GM18517 (cell line): Measurements from ENCODE around the gene SLIT1.

Experiments used
- ATAC-seq: cut with Tn5 transposase; IDR thresholded peaks from one replicate; pipeline ENCODE4 v1.9.1; 2021; ENCODE audit warnings: mild to moderate bottlenecking, moderate library complexity; ENCODE audit not compliant: unreplicated experiment

Gene SLIT1

DNA sequence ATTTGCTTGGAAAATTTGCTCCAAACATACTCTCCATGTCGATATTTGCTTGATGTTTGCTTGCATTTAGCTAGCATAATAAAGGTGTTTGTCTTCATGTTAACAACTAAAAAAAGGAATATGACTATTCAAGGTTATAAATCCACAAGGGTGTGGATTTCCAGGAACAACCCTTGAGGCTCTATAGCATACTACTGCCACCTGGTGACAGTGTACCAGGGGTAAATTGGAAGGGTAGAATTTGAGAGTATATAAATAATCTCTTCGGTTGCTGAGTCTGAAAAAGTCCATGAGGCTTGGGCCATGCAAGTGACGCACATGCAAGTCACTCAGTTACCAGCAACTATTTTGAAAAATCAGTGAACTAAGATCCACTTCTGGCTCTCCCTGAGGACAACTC lies 68.4 kb downstream of the SLIT1 start:
- no peak for ATAC-seq

DNA sequence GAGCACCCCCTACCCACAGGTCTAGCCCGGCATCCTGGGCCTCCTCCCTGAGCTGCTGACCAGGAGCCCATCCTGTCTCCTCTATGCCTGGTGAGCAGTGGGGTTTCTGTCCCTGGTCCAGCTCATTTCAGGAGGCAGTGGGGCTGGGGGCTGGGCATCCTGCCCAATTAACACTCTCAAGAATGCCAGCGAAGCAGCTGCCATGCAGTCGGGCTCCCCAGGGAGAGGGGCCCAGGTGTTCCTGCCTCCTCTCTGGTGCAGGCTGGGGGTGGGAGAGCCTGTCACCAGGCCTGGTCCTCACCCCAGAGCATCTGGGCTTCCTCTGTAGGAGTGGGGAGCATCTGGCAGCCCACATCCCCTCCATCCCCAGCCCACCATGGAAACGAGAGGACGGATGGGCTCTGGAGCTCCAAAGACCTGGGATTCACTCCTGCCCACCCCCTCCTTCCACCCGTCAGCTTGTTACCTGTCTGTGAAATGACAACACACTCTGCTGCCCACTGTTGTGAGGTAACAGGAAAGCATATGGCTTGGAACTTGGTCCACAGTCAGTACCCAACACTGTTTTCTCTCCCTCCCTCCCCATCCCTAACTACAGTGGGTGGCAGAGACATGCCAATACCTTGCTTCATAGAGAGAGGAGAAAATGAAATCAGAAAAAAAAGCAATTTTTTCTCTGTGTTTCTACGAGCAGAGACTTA lies 69.1 kb downstream of the SLIT1 start:
- ATAC-seq: no peak

GRCh38 chr10:97115846-97116245 lies 69.9 kb downstream of the SLIT1 start:
- ATAC-seq: no peak

- ATAC-seq: no peak
Observed at GRCh38 chr10:97111615-97112014, 74.1 kb downstream of the SLIT1 start.

GRCh38 chr10:97109547-97109946 lies 76.2 kb downstream of the SLIT1 start:
- no peak for ATAC-seq

DNA sequence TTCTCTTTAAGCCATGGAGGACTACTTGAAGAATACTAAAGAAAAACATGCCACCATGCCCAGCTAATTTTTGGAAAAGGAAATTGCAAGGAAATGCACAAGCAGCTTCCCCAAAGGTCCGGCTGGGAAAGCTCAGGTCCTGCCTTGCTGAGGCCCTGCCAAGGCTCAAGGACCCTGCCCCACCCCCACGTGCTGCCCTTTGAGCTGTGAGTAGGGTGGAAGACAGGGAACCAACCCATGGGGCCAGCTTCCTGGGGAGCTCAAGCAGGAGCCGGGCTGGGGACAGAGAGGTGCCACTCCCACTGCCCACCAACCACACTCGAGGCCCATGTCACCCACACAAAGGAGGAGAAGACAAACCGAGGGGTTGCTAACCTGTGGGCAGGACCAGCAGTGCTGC lies 78.2 kb downstream of the SLIT1 start:
- no peak for ATAC-seq

- no peak for ATAC-seq
Observed at GRCh38 chr10:97106207-97106606, 79.6 kb downstream of the SLIT1 start.

GRCh38 chr10:97105303-97105702 lies 80.5 kb downstream of the SLIT1 start:
- ATAC-seq: no peak

DNA sequence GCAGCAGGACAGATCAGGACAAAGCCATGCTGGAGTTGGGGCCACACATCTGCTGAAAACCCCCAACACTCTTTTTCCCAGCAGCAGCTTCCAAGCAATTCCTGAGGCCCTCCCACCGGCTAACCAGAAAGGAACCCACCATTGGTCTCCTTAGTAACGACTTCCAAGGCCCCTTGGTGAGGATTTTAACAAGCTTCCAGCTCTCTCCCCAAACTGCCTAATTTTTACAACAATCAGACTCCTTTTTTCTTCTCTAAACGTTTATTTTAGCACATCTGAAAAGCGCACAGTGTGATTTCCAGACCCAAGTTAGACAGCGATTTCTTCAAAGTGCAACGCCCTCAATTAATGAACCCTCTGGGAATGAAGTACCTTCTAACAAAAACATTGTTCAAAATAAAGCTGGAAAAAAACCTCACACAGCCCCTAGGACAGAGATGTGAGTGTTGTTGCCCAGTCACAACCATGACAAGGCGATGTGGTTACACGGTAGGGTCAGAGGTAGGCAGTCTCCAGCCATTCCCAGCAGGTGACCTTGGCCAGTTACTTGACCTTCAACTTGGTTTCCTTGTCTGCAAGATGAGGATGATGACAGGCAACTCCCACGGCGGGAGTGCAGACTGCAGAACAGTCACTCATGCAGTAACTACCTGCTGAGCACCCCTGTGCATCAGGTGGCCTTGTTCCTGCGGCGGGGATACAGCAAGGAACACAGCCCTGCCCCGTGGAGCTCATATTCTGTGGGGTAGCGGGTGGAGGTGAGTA lies 82.3 kb downstream of the SLIT1 start:
- no peak for ATAC-seq

DNA sequence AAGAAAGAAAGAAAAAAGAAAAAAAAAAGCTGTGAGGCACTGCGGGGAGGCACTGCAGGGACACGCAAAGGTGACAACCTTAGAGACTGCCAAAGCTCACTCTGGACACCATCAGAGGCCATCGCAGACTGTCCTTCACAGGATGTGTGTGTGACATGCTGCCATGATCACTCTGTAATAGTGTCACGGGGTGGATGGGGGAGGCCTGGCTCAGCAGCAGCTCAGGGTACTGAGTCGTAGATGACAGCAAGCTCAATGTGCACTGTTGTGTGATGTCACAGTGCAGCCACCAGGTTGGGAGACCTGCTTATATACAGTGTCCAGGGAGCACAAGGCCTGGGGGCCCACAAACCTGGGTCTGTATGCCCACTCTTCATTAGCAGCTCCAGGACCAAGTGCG lies 83.3 kb downstream of the SLIT1 start:
- no peak for ATAC-seq

DNA sequence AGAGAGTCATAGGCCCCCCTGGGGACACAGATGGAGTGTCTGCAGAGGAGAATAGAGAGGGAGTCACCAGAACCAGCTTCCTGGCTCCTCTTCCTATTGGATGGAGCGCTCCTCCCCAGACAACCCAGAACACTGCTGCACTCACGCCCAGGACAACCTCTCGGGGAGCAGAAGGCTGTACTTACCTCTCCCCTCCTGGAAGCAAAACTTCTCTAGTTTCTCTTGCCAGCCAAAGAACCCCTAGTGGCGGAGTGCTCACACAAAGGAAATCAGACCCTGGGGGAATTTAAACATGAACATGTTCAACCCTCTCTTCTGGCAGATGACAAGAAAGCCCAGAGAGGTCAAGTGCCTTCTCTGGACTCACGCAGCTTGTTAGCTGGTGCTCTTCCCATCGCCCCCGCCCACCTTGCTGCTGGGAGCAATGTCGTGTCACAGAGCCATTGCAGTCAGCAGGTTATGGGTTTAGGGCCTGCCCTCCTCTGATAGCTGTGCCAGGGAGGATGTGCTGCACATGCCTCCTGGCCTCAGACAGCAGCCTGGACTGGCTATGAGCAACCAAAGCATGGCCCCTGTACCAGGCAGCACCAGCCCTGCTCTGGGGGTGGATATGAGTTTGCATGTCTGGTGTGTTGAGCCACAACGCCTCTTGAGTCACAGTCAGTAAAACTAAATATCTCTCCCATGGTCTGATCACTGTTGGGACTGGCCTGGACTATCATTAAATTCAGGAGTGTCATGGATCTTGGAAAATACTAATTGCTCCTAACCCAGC lies 84.4 kb downstream of the SLIT1 start:
- ATAC-seq: no peak

GRCh38 chr10:97100657-97101056 lies 85.1 kb downstream of the SLIT1 start:
- ATAC-seq: no peak

DNA sequence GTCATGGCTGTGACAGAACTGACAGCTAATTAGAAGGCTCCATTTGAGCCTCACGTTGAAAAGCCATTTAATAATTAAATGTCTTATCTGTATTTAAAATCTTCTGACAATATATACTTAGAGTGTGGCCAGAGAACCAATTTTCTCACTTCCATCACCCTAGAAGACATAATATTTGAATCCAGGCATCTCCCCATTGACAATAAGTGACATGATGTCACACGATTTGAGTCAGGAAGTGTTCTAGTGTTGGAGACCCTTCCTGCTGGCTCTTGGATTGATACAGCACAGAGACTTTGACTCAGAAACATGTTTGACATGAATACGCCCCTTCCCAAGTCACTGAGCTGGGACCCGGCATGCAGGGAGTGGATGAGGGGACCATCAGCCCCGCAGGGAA lies 85.9 kb downstream of the SLIT1 start:
- ATAC-seq: no peak

DNA sequence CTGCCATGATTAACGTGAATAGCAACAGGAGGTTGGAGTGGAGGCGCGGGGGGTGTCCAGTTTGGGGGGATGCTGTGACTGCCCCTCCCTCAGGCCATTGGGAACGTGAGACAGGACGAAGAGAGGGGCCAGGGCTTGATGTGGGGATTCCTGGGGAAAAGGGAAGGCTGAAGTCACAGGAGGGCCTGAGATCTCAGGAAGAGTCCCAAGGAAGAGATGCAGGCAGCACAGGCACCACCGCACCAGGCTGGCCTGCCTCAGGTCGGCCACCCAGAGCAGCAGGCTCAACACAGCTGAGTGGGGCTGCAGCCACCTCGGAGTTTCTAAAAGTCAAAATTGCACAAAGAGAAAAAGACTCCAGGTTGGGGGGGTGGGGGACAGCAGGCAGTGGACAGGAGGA lies 86.7 kb downstream of the SLIT1 start:
- no peak for ATAC-seq

GRCh38 chr10:97097084-97097433 lies 88.7 kb downstream of the SLIT1 start:
- ATAC-seq: no peak

GRCh38 chr10:97096261-97097083 lies 89.3 kb downstream of the SLIT1 start:
- no peak for ATAC-seq

- ATAC-seq: no peak
Observed at GRCh38 chr10:97095701-97096260, 90.0 kb downstream of the SLIT1 start.

- no peak for ATAC-seq
Observed at GRCh38 chr10:97090644-97091043, 95.1 kb downstream of the SLIT1 start.

GRCh38 chr10:97090035-97090434 lies 95.7 kb downstream of the SLIT1 start:
- no peak for ATAC-seq

GRCh38 chr10:97089209-97089870 lies 96.4 kb downstream of the SLIT1 start:
- ATAC-seq: no peak
